ENCODE results near the gene FXN.
"Not testable (repeated sequence)": the region's sequence is repeated elsewhere in the genome, so short reads cannot be mapped to it uniquely, and the experiment has no call there.

The FXN gene

DNA sequence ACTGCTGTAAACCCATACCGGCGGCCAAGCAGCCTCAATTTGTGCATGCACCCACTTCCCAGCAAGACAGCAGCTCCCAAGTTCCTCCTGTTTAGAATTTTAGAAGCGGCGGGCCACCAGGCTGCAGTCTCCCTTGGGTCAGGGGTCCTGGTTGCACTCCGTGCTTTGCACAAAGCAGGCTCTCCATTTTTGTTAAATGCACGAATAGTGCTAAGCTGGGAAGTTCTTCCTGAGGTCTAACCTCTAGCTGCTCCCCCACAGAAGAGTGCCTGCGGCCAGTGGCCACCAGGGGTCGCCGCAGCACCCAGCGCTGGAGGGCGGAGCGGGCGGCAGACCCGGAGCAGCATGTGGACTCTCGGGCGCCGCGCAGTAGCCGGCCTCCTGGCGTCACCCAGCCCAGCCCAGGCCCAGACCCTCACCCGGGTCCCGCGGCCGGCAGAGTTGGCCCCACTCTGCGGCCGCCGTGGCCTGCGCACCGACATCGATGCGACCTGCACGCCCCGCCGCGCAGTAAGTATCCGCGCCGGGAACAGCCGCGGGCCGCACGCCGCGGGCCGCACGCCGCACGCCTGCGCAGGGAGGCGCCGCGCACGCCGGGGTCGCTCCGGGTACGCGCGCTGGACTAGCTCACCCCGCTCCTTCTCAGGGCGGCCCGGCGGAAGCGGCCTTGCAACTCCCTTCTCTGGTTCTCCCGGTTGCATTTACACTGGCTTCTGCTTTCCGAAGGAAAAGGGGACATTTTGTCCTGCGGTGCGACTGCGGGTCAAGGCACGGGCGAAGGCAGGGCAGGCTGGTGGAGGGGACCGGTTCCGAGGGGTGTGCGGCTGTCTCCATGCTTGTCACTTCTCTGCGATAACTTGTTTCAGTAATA is at the start of gene FXN:
Gene FXN, plus strand, starts transcription at position 315 of the 871 bp plus-strand sequence. Its CDS starts 31 bp downstream, at position 346.
- DNase-seq = peak; percentile 92

- DNase-seq = not testable (repeated sequence)
Measured at GRCh38 chr9:68986949-68987348, 48.6 kb upstream of the FXN start.

DNA sequence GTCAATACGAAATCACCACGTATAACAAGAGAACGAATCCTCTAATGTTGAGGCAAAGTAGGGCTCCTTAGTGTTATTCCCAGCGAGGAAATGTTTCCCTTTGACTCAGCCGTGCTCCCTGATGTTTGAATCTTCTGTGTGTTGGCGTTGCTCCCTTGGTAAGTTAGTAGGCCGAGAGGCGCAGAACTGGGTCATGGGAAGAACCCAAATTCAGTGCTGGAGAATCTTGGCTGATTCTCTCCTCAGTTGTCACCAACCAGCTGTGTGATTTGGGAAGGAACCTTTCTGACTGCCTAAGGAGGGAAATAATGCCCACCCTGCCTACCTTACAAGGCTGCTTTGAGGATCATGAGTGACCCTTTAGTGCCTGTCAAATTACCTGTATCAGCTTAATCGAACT is 44.1 kb upstream of the FXN start:
- no peak for DNase-seq

DNA sequence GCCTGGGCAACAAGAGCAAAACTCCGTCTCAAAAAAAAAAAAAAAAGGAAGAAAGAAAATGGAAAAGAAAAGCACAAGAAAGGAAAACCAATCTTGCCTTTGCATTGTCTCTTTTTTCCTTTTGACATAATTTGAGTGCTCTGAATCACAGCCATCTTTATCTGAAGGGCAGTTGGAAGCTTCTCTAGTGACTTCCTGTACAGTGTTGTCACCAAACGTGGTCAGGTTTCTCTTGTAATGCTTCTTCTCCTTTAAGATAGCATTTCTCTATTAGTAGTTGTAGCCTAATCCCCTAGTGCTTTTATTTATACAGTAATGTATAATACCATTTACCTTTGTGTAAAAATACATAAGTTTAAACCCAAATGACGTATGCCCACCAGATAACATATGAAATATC is 39.8 kb upstream of the FXN start:
- DNase-seq = no peak

GRCh38 chr9:68996462-68996861 is 39.1 kb upstream of the FXN start:
- DNase-seq = peak; percentile 41

DNA sequence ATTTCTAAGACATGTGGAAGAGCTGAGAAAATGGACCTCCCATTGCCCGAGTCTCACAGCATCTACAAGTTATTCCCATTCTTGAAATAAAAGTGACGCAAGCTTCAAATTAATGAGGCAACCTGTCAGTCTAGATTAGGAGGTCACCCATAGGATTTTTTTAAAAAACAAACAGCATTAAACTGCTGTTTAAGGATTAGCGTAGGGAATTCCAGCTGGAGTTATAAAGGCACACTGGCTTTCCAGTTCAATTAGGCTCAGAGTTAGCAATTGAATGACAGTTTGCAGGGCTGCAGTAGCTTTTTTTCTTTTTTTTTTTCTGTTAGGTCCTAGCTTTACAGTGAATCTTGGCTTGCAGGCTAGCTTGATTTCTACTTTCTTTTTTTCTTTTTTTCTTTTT is 37.9 kb upstream of the FXN start:
- peak; percentile 94 for DNase-seq

GRCh38 chr9:68998385-68998784 is 37.2 kb upstream of the FXN start:
- peak; percentile 42 for DNase-seq

- no peak for DNase-seq
Measured at GRCh38 chr9:68998812-68999211, 36.7 kb upstream of the FXN start.

GRCh38 chr9:68999393-69000105 is 36.0 kb upstream of the FXN start:
- DNase-seq = peak; percentile 92

GRCh38 chr9:69001921-69002320 is 33.6 kb upstream of the FXN start:
- no peak for DNase-seq

DNA sequence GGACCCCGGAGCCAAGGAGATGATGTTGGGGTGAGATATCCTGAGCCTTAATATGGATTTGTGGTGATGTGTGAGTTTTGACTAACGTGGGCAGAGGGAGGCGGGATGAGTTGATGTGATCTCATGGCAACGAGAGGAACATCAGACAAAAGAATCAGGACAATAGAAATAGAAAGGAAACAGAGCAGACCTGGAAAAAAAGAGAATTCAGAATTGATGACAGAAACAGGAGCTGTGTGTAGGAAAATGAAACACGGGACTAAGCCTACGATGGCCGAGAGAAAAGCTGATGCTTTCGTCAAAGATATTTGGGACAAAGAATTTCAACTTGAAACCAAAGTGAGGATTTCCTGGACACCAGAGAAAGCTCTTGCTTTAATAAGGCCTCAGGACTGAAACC is 32.5 kb upstream of the FXN start:
- no peak for DNase-seq

- DNase-seq = peak; percentile 52
Measured at GRCh38 chr9:69004836-69005235, 30.7 kb upstream of the FXN start.

GRCh38 chr9:69009708-69010107 is 25.8 kb upstream of the FXN start:
- DNase-seq = no peak

GRCh38 chr9:69012696-69013381 is 22.7 kb upstream of the FXN start:
- no peak for DNase-seq

DNA sequence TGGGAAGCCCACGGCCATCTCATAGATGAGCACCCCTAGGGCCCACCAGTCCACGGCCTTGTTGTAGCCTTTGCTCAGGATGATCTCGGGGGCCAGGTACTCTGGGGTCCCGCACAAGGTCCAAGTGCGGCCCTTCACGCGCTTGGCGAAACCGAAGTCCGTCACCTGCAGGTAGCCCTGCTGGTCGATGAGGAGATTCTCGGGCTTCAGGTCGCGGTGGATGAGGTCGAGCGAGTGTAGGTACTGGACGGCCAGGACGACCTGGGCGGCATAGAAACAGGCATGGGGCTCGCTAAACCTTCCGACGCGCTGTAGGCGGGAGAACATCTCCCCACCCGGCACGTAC is 22.2 kb upstream of the FXN start:
- no peak for DNase-seq

DNA sequence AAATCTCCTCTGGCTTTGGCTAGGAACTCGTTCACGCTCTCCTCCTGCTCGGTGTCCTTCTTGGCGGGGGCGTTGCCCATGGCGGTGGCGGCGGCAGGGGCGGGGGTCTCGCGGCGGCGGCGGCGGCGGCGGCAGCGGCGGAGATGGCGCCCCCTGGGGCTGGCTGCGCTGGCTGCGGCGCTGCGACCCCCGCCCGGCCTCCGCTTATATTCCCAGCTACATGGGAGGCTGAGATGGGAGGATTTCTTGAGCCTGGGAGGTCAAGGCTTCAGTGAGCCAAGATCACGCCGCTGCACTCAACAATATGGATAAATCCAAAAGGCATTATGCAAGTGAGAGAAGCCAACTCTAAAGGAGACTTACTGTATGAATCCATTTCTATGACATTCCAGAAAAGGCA is 21.5 kb upstream of the FXN start, which contains the start of gene PRKACG:
Gene PRKACG, minus strand, starts transcription at position 101 of the 400 bp plus-strand sequence. Its CDS starts 21 bp downstream, at position 80.
- DNase-seq = no peak

GRCh38 chr9:69016191-69017096 is 19.1 kb upstream of the FXN start:
- peak; percentile 42 for DNase-seq

DNA sequence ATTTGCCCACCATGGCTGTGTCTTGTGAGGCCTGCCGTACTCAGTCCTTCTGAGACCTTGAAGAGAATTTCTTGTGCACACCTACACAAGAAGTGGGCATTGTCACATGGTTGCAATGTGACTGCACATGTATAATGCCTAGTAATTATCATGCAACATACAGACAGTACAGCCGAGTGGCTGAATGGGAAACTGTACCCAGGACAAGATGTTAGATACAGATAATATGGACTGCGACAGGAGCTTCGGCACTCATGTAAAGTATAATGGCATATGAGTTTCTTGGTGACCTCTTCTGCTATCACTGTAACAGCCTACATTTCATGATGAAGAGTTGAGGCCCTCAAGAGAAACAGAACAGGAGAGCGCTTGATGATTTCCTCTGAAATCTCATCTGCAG is 16.8 kb upstream of the FXN start:
- no peak for DNase-seq

DNA sequence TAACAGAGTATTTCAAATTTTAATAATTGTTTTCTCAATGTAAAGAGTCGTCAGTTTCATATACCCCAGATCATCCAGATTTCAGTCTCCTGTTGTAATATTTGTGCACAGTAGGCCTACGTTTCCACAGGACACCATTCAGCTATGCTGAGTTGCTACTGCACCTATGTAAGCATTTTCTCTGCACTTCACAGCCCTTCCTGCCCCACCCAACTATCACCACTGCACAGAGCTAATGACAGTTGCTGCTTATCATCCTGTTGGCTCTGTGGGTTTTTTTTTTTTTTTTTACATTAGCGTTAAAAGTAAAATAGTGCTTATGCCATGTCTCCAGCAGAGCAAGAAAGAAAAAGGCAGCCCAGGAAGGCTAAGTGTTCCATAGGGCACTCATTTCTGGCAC is 15.7 kb upstream of the FXN start:
- DNase-seq = no peak

DNA sequence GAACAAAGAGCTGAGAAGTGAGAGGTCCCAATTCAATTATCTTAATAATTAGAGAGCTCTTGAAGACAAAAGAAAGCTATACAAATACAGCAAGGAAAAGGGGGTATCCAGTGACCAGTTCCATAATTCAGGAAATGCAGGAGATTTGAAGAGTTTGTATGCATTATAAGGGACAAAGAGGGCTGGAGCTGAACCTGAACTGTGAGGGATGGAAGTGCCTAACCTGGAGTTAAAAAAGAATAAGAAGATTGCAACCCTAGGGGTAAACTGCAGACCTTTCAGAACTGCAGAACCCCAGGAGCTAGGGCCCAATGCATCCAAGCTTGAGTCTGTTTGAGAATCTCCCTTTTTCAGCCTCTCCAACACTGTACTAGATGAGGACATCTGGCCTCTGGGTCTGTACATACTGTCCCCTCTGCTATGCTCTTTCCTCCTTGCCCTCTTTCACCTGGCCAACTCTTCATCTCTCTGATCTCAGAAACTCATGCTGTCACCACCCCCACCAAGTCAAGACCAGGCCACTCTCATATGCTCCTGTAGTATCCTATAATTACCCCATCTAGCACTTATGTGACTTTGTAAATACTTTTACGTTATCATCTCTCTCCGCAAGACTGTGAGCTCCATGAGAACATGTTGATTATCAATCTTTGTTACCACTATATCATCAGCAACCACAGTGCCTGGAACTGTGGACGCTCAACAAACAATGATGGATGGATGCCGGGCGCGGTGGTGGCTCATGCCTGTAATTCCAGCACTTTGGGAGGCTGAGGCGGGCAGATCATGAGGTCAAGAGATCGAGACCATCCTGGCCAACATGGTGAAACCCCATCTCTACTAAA is 15.0 kb upstream of the FXN start:
- DNase-seq = no peak

DNA sequence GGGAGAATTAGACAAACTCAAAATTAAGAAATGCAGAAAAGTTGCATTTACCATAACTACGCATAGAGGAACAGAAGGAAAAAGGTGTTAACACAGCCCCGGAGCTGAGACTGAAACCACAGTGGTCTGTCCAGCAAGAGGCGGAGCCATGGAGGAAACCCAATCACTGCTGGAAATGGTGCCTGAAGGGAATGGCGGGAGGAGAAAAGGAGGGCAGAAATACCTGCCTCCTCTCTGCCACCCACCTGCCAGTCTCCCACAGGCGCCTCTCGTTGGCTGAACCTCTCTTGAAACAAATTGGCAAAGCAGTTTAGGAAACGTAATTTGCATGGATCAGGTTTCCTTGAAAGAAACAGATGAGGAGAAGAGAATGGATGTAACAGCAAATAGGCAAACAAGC is 11.9 kb upstream of the FXN start:
- no peak for DNase-seq
